NT2/D1 (cell line): ENCODE measurements around the gene PLXNC1.

ENCODE experiments used
- SUZ12 ChIP-seq: IDR thresholded peaks from 2 replicates; pipeline ENCODE4 v1.6.1; 2011; ENCODE audit not compliant: insufficient read length, insufficient read depth; ENCODE audit errors: extremely low read depth
- ZNF274 ChIP-seq: IDR thresholded peaks from 2 replicates; pipeline ENCODE4 v1.6.1; 2011; ENCODE audit warnings: mild to moderate bottlenecking, low read depth, low read length

- no peak for TF ChIP-seq ZNF274
- no peak for TF ChIP-seq SUZ12
Measured at GRCh38 chr12:94258593-94258992, 110.2 kb downstream of the PLXNC1 start.
